Tongue (tissue), 3 donors: ENCODE measurements around the gene MAP1B. TPM values are rescaled to one million over a fixed set of nuclear protein-coding genes. Genes with fewer than 3 reads are reported as not detected.

Experiments
- DNase-seq: peaks from one replicate; pipeline ENCODE4 v3.0.0-alpha.2; 2015
- small RNA-seq: library from RNA; depleted of rRNA; stranded (forward); fragments of <200 nt; gene quantifications from one replicate; pipeline ENCODE3, GENCODE V24; 2014; ENCODE audit warnings: low replicate concordance
- total RNA-seq: library from RNA; depleted of rRNA; stranded (reverse); fragments of >200 nt; gene quantifications from one replicate; pipeline ENCODE4 v1.2.3, GENCODE V29; 2014

The MAP1B gene
- total RNA-seq, 1 donor from 2014 or later: 116 TPM

DNA sequence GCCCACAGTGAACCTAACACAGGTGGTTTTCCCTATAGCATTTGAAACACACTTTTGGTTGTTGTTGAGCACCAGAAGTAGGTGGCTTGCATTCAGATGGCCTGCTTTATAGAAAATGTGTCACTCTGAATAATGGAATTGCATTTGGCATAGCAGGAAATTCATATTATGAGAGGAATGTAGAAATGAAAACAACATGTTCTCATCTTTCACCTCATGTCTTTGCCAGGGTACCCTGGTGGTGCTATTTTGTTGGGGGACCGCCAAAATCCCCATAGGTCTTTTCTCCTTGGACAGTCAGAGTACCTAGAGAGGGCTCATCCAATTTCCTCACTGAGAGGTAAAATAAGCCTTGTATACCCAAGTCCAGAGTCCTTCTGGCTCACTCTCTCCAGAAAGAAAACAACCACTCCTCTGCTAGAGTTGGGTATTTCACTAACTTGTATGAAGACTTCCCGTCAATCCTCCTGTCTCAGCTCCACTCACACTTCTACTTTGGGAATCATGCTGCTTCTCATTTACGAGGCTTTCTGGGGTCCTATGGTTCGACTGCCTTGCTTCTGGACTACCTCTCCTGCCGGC, 145.4 kb downstream of the MAP1B start:
- DNase-seq: no peak

DNA sequence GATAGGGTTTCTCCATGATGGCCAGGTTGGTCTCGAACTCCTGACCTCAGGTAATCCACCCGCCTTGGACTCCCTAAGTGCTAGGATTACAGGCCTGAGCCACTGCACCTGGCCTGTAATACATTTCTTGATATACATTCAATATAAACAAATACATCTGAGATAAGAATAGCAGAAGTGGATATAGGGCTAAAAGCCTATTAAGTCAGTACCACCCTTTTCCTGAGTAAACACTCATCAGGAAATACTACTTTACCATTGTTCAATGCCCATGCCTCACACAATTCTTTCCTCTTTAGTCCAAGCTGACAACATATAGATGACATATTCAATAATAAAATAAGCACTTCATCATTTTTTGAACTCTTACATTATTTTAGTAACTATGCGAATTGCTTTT, 148.0 kb downstream of the MAP1B start:
- DNase-seq: no peak

DNA sequence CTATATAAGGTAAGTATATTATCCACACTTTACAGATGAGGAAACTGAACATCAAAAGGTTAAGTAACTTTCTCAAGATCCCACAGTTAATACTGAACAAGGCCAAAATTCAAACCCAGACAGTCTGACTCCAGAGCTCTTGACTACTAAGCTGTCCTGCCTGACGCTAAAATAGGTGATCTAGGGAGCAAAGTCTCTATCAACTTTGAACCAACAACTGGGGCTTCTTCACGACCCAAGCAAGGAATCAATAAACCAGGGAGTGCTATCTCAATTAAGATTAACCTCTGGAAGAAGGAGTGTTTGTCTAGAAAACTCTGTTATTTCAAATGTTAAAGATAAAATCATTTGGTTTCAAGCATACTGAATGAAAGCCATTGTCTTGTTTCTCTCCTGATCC, 148.4 kb downstream of the MAP1B start:
- DNase-seq: no peak

DNA sequence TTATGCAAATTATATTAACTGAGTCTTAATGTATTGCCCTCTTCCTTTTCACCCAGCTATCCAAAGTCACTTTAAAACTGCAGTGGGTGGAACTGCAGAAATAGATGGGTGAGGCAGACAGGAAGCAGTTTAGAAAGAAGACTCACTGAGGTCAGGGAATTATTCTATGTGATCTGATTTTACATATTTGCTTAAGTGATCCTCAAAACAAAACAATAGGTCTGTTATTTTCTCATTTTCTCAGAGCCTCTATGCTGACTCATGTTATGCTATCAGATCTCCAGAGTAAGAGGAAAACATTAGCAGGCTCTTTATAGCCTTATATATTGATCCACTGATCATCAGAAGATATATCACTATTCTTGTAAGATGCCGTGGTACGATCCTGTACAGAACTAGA, 149.3 kb downstream of the MAP1B start:
- no peak for DNase-seq

Small RNA genes within 50 kb of the gene (small RNA-seq; reads per million reads assigned to genes)
- gene MIR4803: 0.06 reads per million

Other genes with a start within 250 kb of the MAP1B start
- 59.3 TPM for gene MRPS27, start 212.8 kb downstream of the MAP1B start, total RNA-seq
- gene PTCD2, start 212.9 kb downstream of the MAP1B start, total RNA-seq: 13.2 TPM